ENCODE data around the gene PPIL4.

The PPIL4 gene

GRCh38 chr6:149534742-149535141, 11.1 kb downstream of the PPIL4 start:
- DNase-seq (ENCODE audit: low read depth), result no peak
- no peak for TF ChIP-seq CTCF (IDR thresholded peaks at IDR 0.05; ENCODE audit: low read depth, low read length, missing control alignments)
- H3K4me3 ChIP-seq (ENCODE audit: low read depth, low read length), result no peak overlapping the region

GRCh38 chr6:149529650-149530049, 16.2 kb downstream of the PPIL4 start:
- no peak for TF ChIP-seq CTCF (IDR thresholded peaks at IDR 0.05; ENCODE audit: low read depth, low read length, missing control alignments)
- no peak for DNase-seq (ENCODE audit: low read depth)
- H3K4me3 ChIP-seq (ENCODE audit: low read depth, low read length), result no peak overlapping the region

DNA sequence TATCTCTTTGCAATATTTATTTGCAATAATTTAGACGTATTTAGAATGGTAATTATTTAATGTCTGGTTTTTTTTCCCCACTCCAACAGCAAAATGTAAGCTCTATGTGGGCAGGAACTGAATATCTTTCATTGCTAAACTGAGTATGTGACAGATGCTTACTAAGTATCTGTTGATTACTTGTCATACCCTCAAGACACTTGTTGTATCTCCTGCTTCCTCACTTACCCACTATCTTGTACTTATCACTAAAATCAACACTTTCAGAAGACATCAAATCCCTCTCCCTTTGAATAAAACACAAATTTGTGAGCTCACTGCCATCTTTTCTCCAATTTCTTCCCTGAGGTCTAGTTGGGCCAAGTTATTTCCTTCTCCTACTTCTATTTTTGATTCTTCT, 30.3 kb downstream of the PPIL4 start:
- no peak for DNase-seq (ENCODE audit: low read depth)
- no peak for TF ChIP-seq CTCF (IDR thresholded peaks at IDR 0.05; ENCODE audit: low read depth, low read length, missing control alignments)
- no peak overlapping the region for H3K4me3 ChIP-seq (ENCODE audit: low read depth, low read length)

DNA sequence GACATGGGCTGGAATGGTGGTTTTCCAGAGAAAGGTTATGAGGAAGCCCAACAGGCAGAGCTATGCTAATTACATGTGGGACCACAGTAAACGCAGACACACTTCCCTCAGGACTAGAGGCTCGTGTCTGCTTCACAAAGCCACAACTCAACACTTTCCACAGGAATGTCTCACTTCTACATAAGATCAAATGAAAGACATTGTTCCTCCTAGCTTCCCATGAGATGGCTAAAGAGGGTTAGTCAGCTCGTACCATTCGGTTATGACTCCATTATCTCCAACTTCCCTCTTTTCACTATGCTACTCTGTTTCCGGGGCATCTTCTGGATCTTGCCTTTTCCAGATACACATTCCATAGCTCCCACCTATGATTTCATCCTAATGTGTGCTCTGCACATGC, 31.9 kb downstream of the PPIL4 start:
- no peak overlapping the region for H3K4me3 ChIP-seq (ENCODE audit: low read depth, low read length)
- no peak for TF ChIP-seq CTCF (IDR thresholded peaks at IDR 0.05; ENCODE audit: low read depth, low read length, missing control alignments)
- no peak for DNase-seq (ENCODE audit: low read depth)

- DNase-seq (ENCODE audit: low read depth), result no peak
- TF ChIP-seq CTCF (IDR thresholded peaks at IDR 0.05; ENCODE audit: low read depth, low read length, missing control alignments), result no peak
- H3K4me3 ChIP-seq (ENCODE audit: low read depth, low read length), result no peak overlapping the region
Observed at GRCh38 chr6:149510793-149511512, 34.9 kb downstream of the PPIL4 start.

DNA sequence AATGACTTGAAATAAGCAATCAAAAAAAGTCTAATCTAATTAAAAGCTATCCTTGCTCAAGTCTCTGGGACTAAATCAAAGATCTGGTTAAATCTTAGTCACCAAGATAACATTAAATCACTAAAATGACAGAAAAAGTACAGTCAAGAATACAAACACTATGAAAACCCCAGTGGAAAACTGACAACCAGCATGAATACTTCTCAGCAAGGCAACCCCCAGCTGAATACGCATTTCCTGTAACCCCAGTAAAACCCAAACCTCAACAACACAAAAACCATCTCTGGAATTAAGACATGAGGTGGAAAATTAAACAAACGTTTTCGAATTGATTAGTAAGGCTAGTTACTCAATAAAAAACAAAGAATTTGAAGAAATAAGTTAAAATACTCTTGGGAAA, 37.4 kb downstream of the PPIL4 start:
- no peak overlapping the region for H3K4me3 ChIP-seq (ENCODE audit: low read depth, low read length)

More for the DNA sequence above, 37.4 kb downstream of the PPIL4 start:
- TF ChIP-seq CTCF (IDR thresholded peaks at IDR 0.05; ENCODE audit: low read depth, low read length, missing control alignments), result no peak
- DNase-seq (ENCODE audit: low read depth), result no peak

Measured in GM12864 (cell line).